Body of pancreas (tissue), 4 donors: ENCODE measurements around the gene TBX1. TPM values are rescaled to one million over a fixed set of nuclear protein-coding genes. Genes with fewer than 3 reads are reported as not detected.

ENCODE experiments used
- ATAC-seq: fragments of 150-250 bp; one replicate; pipeline ENCODE4 v1.9.1; 2016
- DNase-seq, 4 donors: peaks; one replicate each; pipeline ENCODE4 v3.0.0-alpha.2; 2019
- H3K27ac ChIP-seq, 4 donors: fragments of 200-600 bp; sonication (generic); 1 replicate in 3 of 4; 2 replicates in 1 of 4; pipeline versions ENCODE4 v1.5.1 to v1.6.1; 2016 to 2019; ENCODE audit warnings: mild to moderate bottlenecking in 1 of 4, mixed read lengths in 1 of 4, moderate library complexity in 1 of 4
- H3K27me3 ChIP-seq, 2 donors: fragments of 200-600 bp; sonication (generic); one replicate each; pipeline ENCODE4 v1.6.0; 2016; ENCODE audit warnings: mild to moderate bottlenecking in 1 of 2
- H3K36me3 ChIP-seq, 2 donors: fragments of 200-600 bp; sonication (generic); replicated peaks in 1 of 2; 2 replicates each; pipeline ENCODE4 v1.5.1; 2016; ENCODE audit warnings: low read depth in 2 of 2; ENCODE audit not compliant: insufficient read depth in 1 of 2
- H3K4me1 ChIP-seq: fragments of 200-600 bp; sonication (generic); one replicate; pipeline ENCODE4 v1.6.0; 2016
- H3K4me3 ChIP-seq, 2 donors: fragments of 200-600 bp; sonication (generic); 1 replicate in 1 of 2; 2 replicates in 1 of 2; pipeline ENCODE4 v1.5.1; 2016 to 2019
- H3K9me3 ChIP-seq, 3 donors: fragments of 200-600 bp; sonication (generic); 1 replicate in 2 of 3; 2 replicates in 1 of 3; pipeline ENCODE4 v1.5.1; 2016
- POLR2A ChIP-seq, 3 donors: fragments of 450-650 bp; IDR thresholded peaks; one replicate each; pipeline ENCODE4 v1.6.1; 2016; ENCODE audit warnings: antibody characterized with exemption in 3 of 3, mild to moderate bottlenecking in 2 of 3
- WGBS, 2 donors: methylation state at CpG; one replicate each; pipeline ENCODE4 v1.1.5; 2017; 5-methylcytosine and 5-hydroxymethylcytosine counted together
- intact Hi-C: fragments of 100-400 bp; cut with DNase I; formaldehyde crosslinking; loops from one replicate; pipeline ENCODE4 v1.15.1; 2023
- total RNA-seq, 2 donors: library from RNA; depleted of rRNA; stranded (reverse); fragments of >200 nt; gene quantifications; one replicate each; pipeline ENCODE4 v1.1.0, GENCODE V29; 2016
- TF ChIP-seq, protein P1 (sequence below), 7 experiments: fragments of 450-650 bp in 4 of 7; fragments of 200-600 bp in 3 of 7; sonication (generic) in 3 of 7; IDR thresholded peaks; one replicate each; pipeline ENCODE4 v1.5.1; 2016 to 2019; ENCODE audit warnings: antibody characterized with exemption in 7 of 7

The TBX1 gene
- total RNA-seq, 2 donors from 2014 or later, result 1.0 TPM; not detected in 1

DNA sequence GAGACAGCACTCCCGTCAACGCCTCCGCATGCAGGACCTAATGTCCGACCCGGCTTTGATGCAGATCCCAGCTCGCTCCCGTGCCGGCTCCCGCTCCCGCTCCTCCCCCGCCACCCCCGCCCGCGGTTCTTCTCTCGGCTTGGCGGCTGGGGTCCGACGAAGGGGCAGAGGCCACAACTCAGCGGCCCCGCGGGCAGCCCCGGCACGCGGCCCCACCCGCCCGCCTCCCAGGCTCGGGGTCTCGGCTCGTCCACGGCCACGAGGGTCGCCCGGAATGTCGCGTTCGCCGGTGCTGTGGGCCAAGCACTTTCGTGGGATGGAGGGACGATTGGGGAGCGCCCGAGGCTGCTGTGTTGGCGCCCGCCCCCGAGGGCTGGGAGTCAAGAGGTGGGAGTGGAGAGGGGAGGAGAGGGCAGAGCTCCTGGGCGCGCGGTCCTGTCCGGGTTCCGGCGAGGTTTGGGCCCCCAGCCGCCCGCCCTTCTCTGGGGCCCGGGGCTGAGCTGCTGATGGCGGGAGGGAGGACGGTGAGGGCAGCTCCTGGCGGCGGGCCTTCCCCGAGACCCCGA lies 5.3 kb upstream of the TBX1 start:
- H3K9me3 ChIP-seq, result no peaks in the 10 kb centered on the region
- ATAC-seq (no peak), DNase-seq (no peak)
- intact Hi-C loops, result no loop called here
- TF ChIP-seq POLR2A (IDR thresholded peaks at IDR 0.05), result no peak
- TF ChIP-seq, protein P1, sequence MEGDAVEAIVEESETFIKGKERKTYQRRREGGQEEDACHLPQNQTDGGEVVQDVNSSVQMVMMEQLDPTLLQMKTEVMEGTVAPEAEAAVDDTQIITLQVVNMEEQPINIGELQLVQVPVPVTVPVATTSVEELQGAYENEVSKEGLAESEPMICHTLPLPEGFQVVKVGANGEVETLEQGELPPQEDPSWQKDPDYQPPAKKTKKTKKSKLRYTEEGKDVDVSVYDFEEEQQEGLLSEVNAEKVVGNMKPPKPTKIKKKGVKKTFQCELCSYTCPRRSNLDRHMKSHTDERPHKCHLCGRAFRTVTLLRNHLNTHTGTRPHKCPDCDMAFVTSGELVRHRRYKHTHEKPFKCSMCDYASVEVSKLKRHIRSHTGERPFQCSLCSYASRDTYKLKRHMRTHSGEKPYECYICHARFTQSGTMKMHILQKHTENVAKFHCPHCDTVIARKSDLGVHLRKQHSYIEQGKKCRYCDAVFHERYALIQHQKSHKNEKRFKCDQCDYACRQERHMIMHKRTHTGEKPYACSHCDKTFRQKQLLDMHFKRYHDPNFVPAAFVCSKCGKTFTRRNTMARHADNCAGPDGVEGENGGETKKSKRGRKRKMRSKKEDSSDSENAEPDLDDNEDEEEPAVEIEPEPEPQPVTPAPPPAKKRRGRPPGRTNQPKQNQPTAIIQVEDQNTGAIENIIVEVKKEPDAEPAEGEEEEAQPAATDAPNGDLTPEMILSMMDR (IDR thresholded peaks at IDR 0.05), result no peak
- H3K27me3 ChIP-seq, result peaks cover 0 to 27% of the 10 kb centered on the region in 2 donors
- no peaks in the 10 kb centered on the region for H3K36me3 ChIP-seq
- H3K4me3 ChIP-seq, result no peak overlapping the region
- peaks cover 31% of the 10 kb centered on the region for H3K4me1 ChIP-seq
- 2 to 11% methylated on average over 8 to 46 of the region's 59 CpGs for WGBS, 2 donors
- no peak overlapping the region for H3K27ac ChIP-seq

DNA sequence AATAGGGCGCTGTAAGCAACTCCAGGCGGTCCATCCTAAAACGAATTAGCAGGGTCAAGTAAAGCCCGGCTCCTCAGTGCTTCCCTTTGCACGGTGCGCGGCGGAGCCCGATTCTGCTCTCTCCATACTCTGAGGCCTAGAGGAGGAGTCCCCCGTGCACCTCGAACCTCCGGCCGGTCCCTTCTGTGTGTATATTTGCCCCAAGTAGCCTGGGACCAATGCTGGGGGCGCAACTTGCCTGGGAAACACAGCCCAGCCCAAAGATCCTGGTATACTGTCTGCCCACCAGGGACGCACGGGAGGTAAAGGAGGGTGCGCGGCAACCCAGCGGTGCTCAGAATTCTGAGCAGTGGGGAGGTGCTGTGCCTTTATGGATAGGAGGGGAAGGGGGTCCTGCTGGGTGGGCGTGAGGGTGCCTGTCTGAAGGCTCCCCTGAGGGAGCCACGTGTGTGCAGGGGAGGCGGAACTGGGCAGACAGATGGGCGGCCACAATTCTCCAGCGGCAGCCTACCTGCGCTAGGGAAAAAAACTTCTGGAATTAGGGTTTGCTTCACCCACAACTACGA lies 4.8 kb upstream of the TBX1 start:
- no peaks in the 10 kb centered on the region for H3K36me3 ChIP-seq
- peaks cover 0 to 27% of the 10 kb centered on the region in 2 donors for H3K27me3 ChIP-seq
- no peak overlapping the region for H3K27ac ChIP-seq
- TF ChIP-seq POLR2A (IDR thresholded peaks at IDR 0.05), result no peak
- TF ChIP-seq, protein P1 (IDR thresholded peaks at IDR 0.05), result no peak
- DNase-seq (no peak), ATAC-seq (no peak)
- H3K9me3 ChIP-seq, result no peaks in the 10 kb centered on the region
- no peak overlapping the region for H3K4me3 ChIP-seq
- peaks cover 31% of the 10 kb centered on the region for H3K4me1 ChIP-seq
- 0 to 4% methylated on average over 7 to 26 of the region's 26 CpGs for WGBS, 2 donors
- intact Hi-C loops, result no loop called here

DNA sequence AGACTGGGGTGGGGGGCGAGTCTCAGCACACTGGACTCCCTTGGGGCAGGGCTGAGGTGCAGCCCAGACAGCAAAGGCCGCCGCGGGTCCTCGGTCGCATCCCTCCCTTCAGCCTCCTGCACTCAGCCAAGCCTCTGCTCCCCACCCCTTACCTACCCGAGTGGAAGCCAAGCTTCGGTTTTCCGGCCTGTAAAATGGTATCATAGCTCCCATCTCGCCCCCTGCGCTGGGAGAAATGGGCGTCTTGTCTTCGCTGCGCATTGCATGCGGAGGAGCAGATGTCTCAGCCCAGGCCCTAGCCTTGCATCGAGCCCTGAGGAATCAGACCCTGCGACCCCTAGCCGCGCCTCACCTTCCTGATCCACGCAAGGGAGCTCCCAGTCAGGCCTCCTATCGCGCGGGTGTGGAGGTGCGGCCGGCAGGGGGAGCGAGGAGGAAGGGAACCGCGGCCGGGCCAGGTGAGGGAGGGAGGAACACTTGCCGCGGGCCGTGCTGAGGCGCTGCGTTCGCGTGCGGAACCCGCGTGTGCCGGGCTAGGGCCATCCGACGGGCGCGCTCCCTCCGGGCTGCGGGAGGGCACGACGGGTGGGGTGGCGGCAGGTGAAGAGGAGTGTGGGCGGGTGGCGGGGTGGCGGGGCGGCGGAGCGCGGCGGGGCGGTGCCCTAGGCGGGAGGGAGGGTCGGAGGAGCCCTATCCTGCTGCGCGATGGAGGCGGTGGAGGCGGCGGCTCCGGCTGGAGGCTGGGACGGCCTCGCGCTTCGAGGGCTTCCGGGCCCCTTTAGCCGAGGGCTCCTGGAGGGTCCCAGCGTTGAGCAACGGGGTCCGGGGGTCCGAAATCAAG lies 4.1 kb upstream of the TBX1 start:
- ATAC-seq, result peak; percentile 75
- Histone ChIP-seq H3K4me3 (no peak overlapping the region), H3K27ac (no peak overlapping the region), H3K36me3 (no peaks in the 10 kb centered on the region), H3K27me3 (peaks cover 0 to 31% of the 10 kb centered on the region in 2 donors), H3K4me1 (peaks cover 35% of the 10 kb centered on the region), H3K9me3 (no peaks in the 10 kb centered on the region)
- intact Hi-C loops, result no loop called here
- TF ChIP-seq, protein P1 (IDR thresholded peaks at IDR 0.05), result peak; percentile 36 to 67 (median 54)
- TF ChIP-seq POLR2A (IDR thresholded peaks at IDR 0.05), result no peak
- DNase-seq, result peak; percentile 58 to 73 (median 66)
- WGBS, 2 donors, result 4 to 8% methylated on average over 15 to 61 of the region's 76 CpGs

DNA sequence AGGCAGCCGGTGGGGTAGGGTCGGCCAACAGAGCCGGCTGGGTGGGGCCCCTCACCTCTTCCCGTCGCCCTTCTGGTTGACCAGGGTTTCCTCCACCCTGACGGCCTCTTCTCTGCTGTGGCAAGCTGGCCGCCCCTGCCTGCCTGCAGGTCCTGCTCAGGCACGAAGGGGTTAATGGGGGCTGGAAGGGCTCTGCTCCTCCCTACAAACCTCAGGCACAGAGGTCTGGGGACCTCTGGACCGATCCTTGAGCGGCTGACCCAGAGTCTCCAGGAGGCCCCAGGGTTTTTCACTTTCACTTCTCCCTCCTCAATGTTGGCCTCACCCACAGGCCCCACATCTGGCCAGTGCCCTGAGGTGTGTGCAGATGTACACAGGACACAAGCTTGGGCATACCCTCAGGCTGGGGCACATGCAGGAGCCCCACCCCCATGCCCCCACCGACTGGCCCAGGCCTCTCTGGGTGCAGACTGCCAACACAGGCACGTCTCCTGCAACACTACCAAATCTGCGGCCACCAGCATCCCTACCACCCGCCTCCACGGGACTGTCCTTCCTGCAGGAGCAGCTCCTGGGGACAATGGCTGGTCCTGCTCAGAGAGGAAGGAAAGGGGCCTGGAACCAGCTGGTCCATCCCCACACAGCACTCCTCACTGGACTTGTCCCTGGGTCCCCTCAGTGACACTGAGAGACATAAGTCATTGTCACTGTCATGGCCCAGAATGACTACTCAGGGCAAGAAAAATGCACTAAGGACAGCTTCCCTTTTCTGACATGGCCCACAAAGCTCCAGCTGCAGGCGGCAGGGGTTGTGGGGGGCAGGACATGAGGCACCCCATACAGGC lies 3.2 kb upstream of the TBX1 start:
- DNase-seq, result no peak
- 26 to 30% methylated on average over 5 to 15 of the region's 16 CpGs for WGBS, 2 donors
- no peaks in the 10 kb centered on the region for H3K36me3 ChIP-seq
- no peak overlapping the region for H3K27ac ChIP-seq
- H3K27me3 ChIP-seq, result peaks cover 0 to 34% of the 10 kb centered on the region in 2 donors
- intact Hi-C loops, result no loop called here
- H3K4me1 ChIP-seq, result peaks cover 35% of the 10 kb centered on the region
- H3K9me3 ChIP-seq, result no peaks in the 10 kb centered on the region
- no peak for ATAC-seq
- TF ChIP-seq POLR2A (IDR thresholded peaks at IDR 0.05), result no peak
- TF ChIP-seq, protein P1 (IDR thresholded peaks at IDR 0.05), result no peak
- no peak overlapping the region for H3K4me3 ChIP-seq
